NAMALWA (cell line): ENCODE data around the gene ODAD3.
A peak's percentile ranks its signal among the peaks of the same experiment; 100 is the strongest.

Experiments used
- DNase-seq: peaks from one replicate; pipeline ENCODE4 v3.0.0-alpha.2; 2015; ENCODE audit warnings: low spot score

The ODAD3 gene

GRCh38 chr19:11375143-11375948 lies 59.6 kb downstream of the ODAD3 start:
- DNase-seq = peak; percentile 83

- peak; percentile 99 for DNase-seq
Observed at GRCh38 chr19:11374433-11375142, 60.3 kb downstream of the ODAD3 start, which contains the start of gene SWSAP1. SWSAP1 (plus strand) TSS chr19:11374666; CDS start chr19:11374681, 15 bp downstream.

GRCh38 chr19:11373885-11374432 lies 61.0 kb downstream of the ODAD3 start:
- no peak for DNase-seq

- DNase-seq = peak; percentile 41
Observed at GRCh38 chr19:11373166-11373884, 61.6 kb downstream of the ODAD3 start.

DNA sequence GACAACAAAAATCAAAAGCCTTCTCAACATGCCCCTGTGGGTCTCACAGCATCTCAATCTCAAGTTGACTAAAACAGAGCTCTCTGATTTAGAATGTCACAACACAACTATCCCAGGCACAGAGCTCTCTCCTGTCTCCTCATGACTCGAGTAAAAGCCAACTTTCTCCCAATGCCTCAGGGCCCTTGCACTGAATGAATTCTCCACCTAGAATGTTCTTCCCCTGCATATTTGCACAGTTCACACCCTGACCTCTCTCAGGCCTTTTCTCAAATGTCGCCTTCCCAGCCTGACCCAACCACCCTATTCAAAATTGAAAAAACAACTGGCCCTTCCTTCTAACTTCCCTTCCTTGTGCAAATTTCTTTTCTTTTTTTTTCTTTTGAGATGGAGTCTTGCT lies 64.2 kb downstream of the ODAD3 start:
- no peak for DNase-seq
